H9 (cell line): ENCODE data around the gene JAK2. TPM values are rescaled to one million over a fixed set of nuclear protein-coding genes. Genes with fewer than 3 reads are reported as not detected.

Source experiments
- DNase-seq: peaks from one replicate; pipeline ENCODE4 v3.0.0-alpha.2; 2017
- H2AFZ ChIP-seq: one replicate; pipeline ENCODE4 v1.6.1; 2013; ENCODE audit warnings: mild to moderate bottlenecking, low read length, control low read depth, moderate library complexity
- H2AK5ac ChIP-seq: 2 replicates; pipeline ENCODE4 v1.6.1; 2013; ENCODE audit warnings: low read length, control low read depth, mixed read lengths; ENCODE audit not compliant: insufficient read length
- H2BK120ac ChIP-seq: one replicate; pipeline ENCODE4 v1.6.1; 2013; ENCODE audit warnings: low read depth, mild to moderate bottlenecking, low read length, control low read depth, inconsistent platforms; ENCODE audit not compliant: poor library complexity, severe bottlenecking
- H2BK12ac ChIP-seq: 2 replicates; pipeline ENCODE4 v1.6.1; 2013; ENCODE audit warnings: low read length, control low read depth, mixed read lengths, low read depth; ENCODE audit not compliant: insufficient read length
- H2BK15ac ChIP-seq: 2 replicates; pipeline ENCODE4 v1.6.1; 2013; ENCODE audit warnings: low read depth, low read length, control low read depth
- H2BK20ac ChIP-seq: one replicate; pipeline ENCODE4 v1.6.1; 2013; ENCODE audit warnings: low read depth, mild to moderate bottlenecking, low read length, control low read depth, inconsistent platforms; ENCODE audit not compliant: poor library complexity, severe bottlenecking
- H2BK5ac ChIP-seq: 2 replicates; pipeline ENCODE4 v1.6.1; 2013; ENCODE audit warnings: low read length, control low read depth, mixed read lengths; ENCODE audit not compliant: insufficient read length
- H3K14ac ChIP-seq: 2 replicates; pipeline ENCODE4 v1.6.1; 2013; ENCODE audit warnings: low read length, control low read depth; ENCODE audit not compliant: insufficient read depth
- H3K18ac ChIP-seq: 2 replicates; pipeline ENCODE4 v1.6.1; 2013; ENCODE audit warnings: low read depth, mild to moderate bottlenecking, mixed read lengths, low read length, control low read depth; ENCODE audit not compliant: insufficient read length
- H3K23ac ChIP-seq: 2 replicates; pipeline ENCODE4 v1.6.1; 2013; ENCODE audit warnings: low read length, control low read depth, mixed read lengths, low read depth; ENCODE audit not compliant: insufficient read length
- H3K23me2 ChIP-seq: 2 replicates; pipeline ENCODE4 v1.6.1; 2013; ENCODE audit warnings: low read depth, mild to moderate bottlenecking, mixed read lengths, low read length, control low read depth; ENCODE audit not compliant: insufficient read length, poor library complexity, severe bottlenecking
- H3K27ac ChIP-seq: 2 replicates; pipeline ENCODE4 v1.5.1; 2013; ENCODE audit warnings: low read length, control low read depth, mixed read lengths, low read depth; ENCODE audit not compliant: insufficient read length
- H3K27me3 ChIP-seq: 2 replicates; pipeline ENCODE4 v1.6.1; 2013; ENCODE audit warnings: low read length, control low read depth, inconsistent platforms; ENCODE audit not compliant: insufficient read depth
- H3K4ac ChIP-seq: 2 replicates; pipeline ENCODE4 v1.6.1; 2013; ENCODE audit warnings: low read depth, mild to moderate bottlenecking, control low read depth, inconsistent platforms, low read length, moderate library complexity
- H3K4me1 ChIP-seq: 2 replicates; pipeline ENCODE4 v1.6.1; 2013; ENCODE audit warnings: low read length, control low read depth, inconsistent platforms; ENCODE audit not compliant: insufficient read depth
- H3K4me2 ChIP-seq: 2 replicates; pipeline ENCODE4 v1.6.1; 2013; ENCODE audit warnings: low read length, control low read depth, mixed read lengths; ENCODE audit not compliant: insufficient read length, insufficient read depth
- H3K56ac ChIP-seq: 2 replicates; pipeline ENCODE4 v1.6.1; 2013; ENCODE audit warnings: low read depth, mild to moderate bottlenecking, mixed read lengths, low read length, control low read depth; ENCODE audit not compliant: insufficient read length
- H3K79me1 ChIP-seq: 2 replicates; pipeline ENCODE4 v1.6.1; 2013; ENCODE audit warnings: low read depth, mild to moderate bottlenecking, moderate library complexity, low read length, control low read depth, inconsistent platforms; ENCODE audit not compliant: insufficient read depth, poor library complexity, severe bottlenecking
- H3K79me2 ChIP-seq: 2 replicates; pipeline ENCODE4 v1.6.1; 2013; ENCODE audit warnings: low read length, control low read depth, inconsistent platforms; ENCODE audit not compliant: insufficient read depth
- H3K9ac ChIP-seq: 2 replicates; pipeline ENCODE4 v1.6.1; 2013; ENCODE audit warnings: low read length, control low read depth, mixed read lengths; ENCODE audit not compliant: insufficient read length; ENCODE audit errors: extremely low read depth
- H3K9me3 ChIP-seq: one replicate; pipeline ENCODE4 v1.6.1; 2013; ENCODE audit warnings: low read depth, low read length, inconsistent platforms; ENCODE audit not compliant: control insufficient read depth
- H3T11ph ChIP-seq: one replicate; pipeline ENCODE4 v1.6.1; 2013; ENCODE audit warnings: mild to moderate bottlenecking, low read length, control low read depth, inconsistent platforms
- H4K20me1 ChIP-seq: one replicate; pipeline ENCODE4 v1.6.1; 2013; ENCODE audit not compliant: control insufficient read depth, insufficient read length, insufficient read depth
- H4K5ac ChIP-seq: 2 replicates; pipeline ENCODE4 v1.6.1; 2013; ENCODE audit warnings: low read depth, mild to moderate bottlenecking, mixed read lengths, low read length, control low read depth; ENCODE audit not compliant: insufficient read length
- H4K8ac ChIP-seq: replicated peaks from 2 replicates; pipeline ENCODE4 v1.6.1; 2013; ENCODE audit warnings: low read length, control low read depth, mixed read lengths, low read depth; ENCODE audit not compliant: insufficient read length
- H4K91ac ChIP-seq: 2 replicates; pipeline ENCODE4 v1.6.1; 2013; ENCODE audit warnings: low read depth, mild to moderate bottlenecking, moderate library complexity, mixed read lengths, low read length, control low read depth; ENCODE audit not compliant: insufficient read length
- H3K27ac Mint-ChIP-seq, 3 experiments: 2 replicates in 2 of 3; 3 replicates in 1 of 3; pipeline ENCODE4 v1.8.0; 2020 to 2021; ENCODE audit warnings: mixed read lengths in 3 of 3, mild to moderate bottlenecking in 1 of 3, moderate library complexity in 1 of 3
- H3K27me3 Mint-ChIP-seq: 2 replicates; pipeline ENCODE4 v1.8.0; 2021; ENCODE audit warnings: low read depth, mild to moderate bottlenecking, moderate library complexity, mixed read lengths
- H3K36me3 Mint-ChIP-seq, 3 experiments: 2 replicates in 2 of 3; 3 replicates in 1 of 3; pipeline ENCODE4 v1.8.0; 2020 to 2021; ENCODE audit warnings: low read depth in 3 of 3, mixed read lengths in 3 of 3; ENCODE audit not compliant: insufficient read depth in 1 of 3
- H3K4me1 Mint-ChIP-seq, 2 experiments: 2 replicates each; pipeline ENCODE4 v1.8.0; 2020; ENCODE audit warnings: mixed read lengths in 2 of 2
- H3K4me3 Mint-ChIP-seq, 2 experiments: 2 replicates in 1 of 2; 3 replicates in 1 of 2; pipeline ENCODE4 v1.8.0; 2020 to 2021; ENCODE audit warnings: mild to moderate bottlenecking in 2 of 2, mixed read lengths in 2 of 2, moderate library complexity in 1 of 2
- H3K9me3 Mint-ChIP-seq, 2 experiments: 2 replicates in 1 of 2; 3 replicates in 1 of 2; pipeline ENCODE4 v1.8.0; 2020; ENCODE audit warnings: mild to moderate bottlenecking in 2 of 2, mixed read lengths in 2 of 2, moderate library complexity in 1 of 2
- CTCF ChIP-seq: fragments of 200-600 bp; sonication (generic); conservative IDR thresholded peaks from 3 replicates; pipeline ENCODE4 v1.8.0; 2021; ENCODE audit warnings: antibody characterized with exemption, mild to moderate bottlenecking
- WGBS: extraction: QIAGEN DNeasy Blood & Tissue Kit; methylation state at CpG from one replicate; pipeline ENCODE4 v1.1.7; 2013; ENCODE audit warnings: missing lambda C conversion rate, low lambda C conversion rate, mixed read lengths; ENCODE audit not compliant: insufficient read length; ENCODE audit errors: extremely low coverage; 5-methylcytosine and 5-hydroxymethylcytosine counted together
- total RNA-seq: library from RNA; stranded (reverse); gene quantifications from 2 replicates; pipeline ENCODE4 v1.2.1, GENCODE V29; 2021

JAK2 gene
- total RNA-seq, 1 experiment from 2014 or later = 3.4 TPM

GRCh38 chr9:4986296-4986695 is 1.2 kb downstream of the JAK2 start:
- Histone ChIP-seq H3K4me2 (peak overlapping the region; percentile 65), H2BK120ac (no peak overlapping the region), H3T11ph (no peak overlapping the region), H2AK5ac (no peak overlapping the region), H4K20me1 (no peaks in the 10 kb centered on the region), H3K27me3 (no peaks in the 10 kb centered on the region; the same call in 1 of the 2 replicates), H3K27ac (no peak overlapping the region), H3K23me2 (peaks cover 12% of the 10 kb centered on the region), H3K4ac (no peak overlapping the region), H4K5ac (no peak overlapping the region), H2AFZ (no peak overlapping the region), H4K91ac (no peak overlapping the region), H3K18ac (no peak overlapping the region), H2BK20ac (no peak overlapping the region), H3K79me1 (no peaks in the 10 kb centered on the region), H2BK5ac (no peak overlapping the region), H4K8ac (no peak overlapping the region), H3K14ac (no peak overlapping the region), H3K79me2 (no peaks in the 10 kb centered on the region), H3K23ac (no peak overlapping the region), H3K4me1 (peaks cover 3% of the 10 kb centered on the region; the same call in 1 of the 2 replicates), H3K9ac (no peak overlapping the region), H2BK12ac (no peak overlapping the region), H3K9me3 (no peaks in the 10 kb centered on the region), H3K56ac (no peak overlapping the region), H2BK15ac (no peak overlapping the region)
- Mint-ChIP-seq H3K4me1 (peaks cover 15 to 17% of the 10 kb centered on the region in 2 experiments), H3K27me3 (peaks cover 15% of the 10 kb centered on the region), H3K36me3 (no peaks in the 10 kb centered on the region; a peak in 1 of 7 replicates), H3K4me3 (peak overlapping the region; percentile 77 to 85), H3K9me3 (no peaks in the 10 kb centered on the region), H3K27ac (no peak overlapping the region)
- WGBS = no CpG with 5 or more reads among the region's 3 CpGs
- no peak for DNase-seq
- TF ChIP-seq CTCF = no peak
